IMR-90 (cell line): ENCODE measurements around the gene FNTB. TPM values are rescaled to one million over a fixed set of nuclear protein-coding genes. Genes with fewer than 3 reads are reported as not detected.

Experiments used
- ATAC-seq: fragments of 200-7000 bp; cut with Tn5 transposase; 2 replicates; pipeline ENCODE4 v1.9.1; 2020; ENCODE audit warnings: low read depth, mild to moderate bottlenecking, moderate library complexity
- BruUV-seq: library from RNA; stranded (reverse); fragments of 400-500 nt; replicated peaks from 2 replicates; lab custom pipeline; 2021; lab: Mats Ljungman, UMichigan
- CTCF ChIA-PET: fragments of 300-600 bp; formaldehyde crosslinking; extraction: SDS; loops from one replicate; lab custom pipeline; 2021; ENCODE audit warnings: antibody characterized with exemption; lab: Yijun Ruan, JAX
- POLR2A ChIA-PET: fragments of 300-600 bp; sonication (Branson Sonifier 250); formaldehyde crosslinking; loops from one replicate; lab custom pipeline; 2022; ENCODE audit warnings: antibody characterized with exemption; ENCODE audit not compliant: unreplicated experiment; lab: Charles Lee
- DNase-seq: peaks from one replicate; pipeline ENCODE4 v3.0.0; 2013
- H2AFZ ChIP-seq: replicated peaks from 2 replicates; pipeline ENCODE3; 2013; ENCODE audit warnings: low read length, mild to moderate bottlenecking; ENCODE audit not compliant: poor library complexity
- H2AK5ac ChIP-seq: 2 replicates; pipeline ENCODE4 v1.6.1; 2013; ENCODE audit warnings: low read depth, low read length, inconsistent platforms
- H2AK9ac ChIP-seq: replicated peaks from 2 replicates; pipeline ENCODE3; 2013; ENCODE audit warnings: mild to moderate bottlenecking, low read depth, low read length, moderate library complexity; ENCODE audit not compliant: poor library complexity
- H2BK120ac ChIP-seq: 2 replicates; pipeline ENCODE4 v1.6.1; 2013; ENCODE audit warnings: low read depth, low read length, inconsistent platforms
- H2BK15ac ChIP-seq: 3 replicates; pipeline ENCODE4 v1.6.1; 2013; ENCODE audit warnings: low read depth, low read length, inconsistent platforms
- H2BK20ac ChIP-seq: 2 replicates; pipeline ENCODE4 v1.6.1; 2013; ENCODE audit warnings: low read depth, mild to moderate bottlenecking, inconsistent platforms, low read length, moderate library complexity
- H2BK5ac ChIP-seq: 2 replicates; pipeline ENCODE4 v1.6.1; 2013; ENCODE audit warnings: mild to moderate bottlenecking, low read depth, low read length, inconsistent platforms; ENCODE audit not compliant: poor library complexity, severe bottlenecking
- H3K14ac ChIP-seq: replicated peaks from 2 replicates; pipeline ENCODE4 v1.6.1; 2013; ENCODE audit warnings: low read depth, low read length, inconsistent platforms
- H3K18ac ChIP-seq: 2 replicates; pipeline ENCODE4 v1.6.1; 2013; ENCODE audit warnings: low read depth, low read length, control low read depth
- H3K23ac ChIP-seq: 2 replicates; pipeline ENCODE4 v1.6.1; 2013; ENCODE audit warnings: low read depth, low read length, inconsistent platforms
- H3K27ac ChIP-seq: 2 replicates; pipeline ENCODE4 v1.5.1; 2013; ENCODE audit warnings: mild to moderate bottlenecking, control low read depth, low read length; ENCODE audit not compliant: insufficient read depth
- H3K27me3 ChIP-seq: 2 replicates; pipeline ENCODE4 v1.6.1; 2013; ENCODE audit warnings: low read length; ENCODE audit not compliant: control insufficient read depth, insufficient read depth
- H3K36me3 ChIP-seq: 2 replicates; pipeline ENCODE4 v1.6.1; 2013; ENCODE audit warnings: low read length, mixed read lengths; ENCODE audit not compliant: control insufficient read depth, insufficient read depth
- H3K4ac ChIP-seq: 2 replicates; pipeline ENCODE4 v1.6.1; 2013; ENCODE audit warnings: low read depth, low read length, inconsistent platforms
- H3K4me1 ChIP-seq: 2 replicates; pipeline ENCODE4 v1.6.1; 2013; ENCODE audit warnings: low read length, mixed read lengths; ENCODE audit not compliant: control insufficient read depth, insufficient read depth
- H3K4me2 ChIP-seq: 2 replicates; pipeline ENCODE4 v1.6.1; 2013; ENCODE audit warnings: low read depth, mild to moderate bottlenecking, control low read depth, low read length, moderate library complexity
- H3K4me3 ChIP-seq: 2 replicates; pipeline ENCODE4 v1.5.1; 2013; ENCODE audit warnings: low read depth, mild to moderate bottlenecking, control low read depth, low read length, moderate library complexity; ENCODE audit not compliant: insufficient read depth
- H3K56ac ChIP-seq: 2 replicates; pipeline ENCODE4 v1.6.1; 2013; ENCODE audit warnings: low read length, inconsistent platforms; ENCODE audit not compliant: insufficient read depth; ENCODE audit errors: extremely low read depth
- H3K79me1 ChIP-seq, 2 experiments: 2 replicates each; pipeline ENCODE4 v1.6.1; 2013; ENCODE audit warnings: low read length in 2 of 2, inconsistent platforms in 1 of 2, low read depth in 1 of 2
- H3K9ac ChIP-seq: 2 replicates; pipeline ENCODE4 v1.6.1; 2013; ENCODE audit warnings: low read depth, low read length, control low read depth
- H3K9me1 ChIP-seq: 2 replicates; pipeline ENCODE4 v1.6.1; 2013; ENCODE audit warnings: low read length, inconsistent platforms; ENCODE audit not compliant: insufficient read depth
- H3K9me3 ChIP-seq: 2 replicates; pipeline ENCODE4 v1.6.1; 2013; ENCODE audit warnings: low read length; ENCODE audit not compliant: control insufficient read depth, insufficient read depth
- H4K20me1 ChIP-seq: 2 replicates; pipeline ENCODE4 v1.6.1; 2013; ENCODE audit warnings: low read length, inconsistent platforms; ENCODE audit not compliant: insufficient read depth
- H4K5ac ChIP-seq: 2 replicates; pipeline ENCODE4 v1.6.1; 2013; ENCODE audit warnings: mild to moderate bottlenecking, low read depth, low read length, control low read depth
- H4K8ac ChIP-seq, 2 experiments: 2 replicates each; pipeline ENCODE4 v1.6.1; 2013; ENCODE audit warnings: low read depth in 2 of 2, low read length in 2 of 2, control low read depth in 1 of 2, inconsistent platforms in 1 of 2
- H4K91ac ChIP-seq: 2 replicates; pipeline ENCODE4 v1.6.1; 2013; ENCODE audit warnings: low read depth, low read length, inconsistent platforms; ENCODE audit not compliant: insufficient read depth
- BHLHE40 ChIP-seq: fragments of 150-350 bp; IDR thresholded peaks from 2 replicates; pipeline ENCODE4 v1.6.1; 2016; ENCODE audit warnings: mild to moderate bottlenecking, low read depth, low read length
- CEBPB ChIP-seq: IDR thresholded peaks from 2 replicates; pipeline ENCODE4 v1.6.1; 2012; ENCODE audit warnings: low read depth, low read length, improper control_type of control experiment
- CHD1 ChIP-seq: IDR thresholded peaks from 2 replicates; pipeline ENCODE4 v1.6.1; 2012; ENCODE audit warnings: low read depth, low read length, improper control_type of control experiment
- FOS ChIP-seq: fragments of 150-350 bp; IDR thresholded peaks from 2 replicates; pipeline ENCODE4 v1.6.1; 2016; ENCODE audit warnings: low read depth, low read length
- MAFK ChIP-seq: IDR thresholded peaks from 2 replicates; pipeline ENCODE4 v1.6.1; 2012; ENCODE audit warnings: low read depth, low read length, improper control_type of control experiment
- NFE2L2 ChIP-seq: fragments of 150-350 bp; IDR thresholded peaks from 2 replicates; pipeline ENCODE4 v1.6.1; 2016; ENCODE audit warnings: low read depth, mild to moderate bottlenecking, low read length
- POLR2A ChIP-seq: IDR thresholded peaks from 2 replicates; pipeline ENCODE4 v1.6.1; 2012; ENCODE audit warnings: mild to moderate bottlenecking, low read depth, low read length
- RFX5 ChIP-seq: IDR thresholded peaks from 2 replicates; pipeline ENCODE4 v1.8.0; 2012; ENCODE audit warnings: low read depth, mild to moderate bottlenecking, low read length, moderate library complexity
- WGBS, 2 experiments: methylation state at CpG; one replicate each; pipeline versions ENCODE4 v1.1.5 to v1.1.7; 2013; ENCODE audit warnings: missing lambda C conversion rate in 2 of 2; ENCODE audit not compliant: insufficient read length in 1 of 2; ENCODE audit errors: extremely low coverage in 2 of 2; 5-methylcytosine and 5-hydroxymethylcytosine counted together
- dilution Hi-C: fragments of 300-500 bp; cut with HindIII; formaldehyde crosslinking; loops from one replicate; pipeline ENCODE4 v1.14.3; 2018; ENCODE audit warnings: low sequenced_read_pairs; ENCODE audit not compliant: unreplicated experiment
- in situ Hi-C: fragments of 300-500 bp; cut with MboI; formaldehyde crosslinking; loops from 3 replicates; pipeline ENCODE4 v1.14.3; 2019; ENCODE audit warnings: low sequenced_read_pairs, inconsistent platforms, mixed read lengths
- intact Hi-C: fragments of 100-400 bp; cut with micrococcal nuclease; formaldehyde crosslinking; loops from 2 replicates; pipeline ENCODE4 v1.10.0; 2022
- polyA plus RNA-seq, 3 experiments: library from polyadenylated mRNA; depleted of rRNA; stranded (reverse); fragments of >200 nt; gene quantifications; 2 replicates each; pipeline ENCODE4 v1.2.3, GENCODE V29; 2012; ENCODE audit warnings: low replicate concordance in 1 of 3
- total RNA-seq: library from RNA; depleted of rRNA; stranded (reverse); fragments of >200 nt; gene quantifications from 2 replicates; pipeline ENCODE4 v1.2.3, GENCODE V29; 2012
- TF ChIP-seq, protein P1 (sequence below): conservative IDR thresholded peaks from 2 replicates; pipeline ENCODE4 v1.5.1; 2012; ENCODE audit warnings: mild to moderate bottlenecking, low read depth, low read length, improper control_type of control experiment
- TF ChIP-seq, protein P2 (sequence below): fragments of 150-350 bp; IDR thresholded peaks from 2 replicates; pipeline ENCODE4 v1.6.1; 2017; ENCODE audit warnings: mild to moderate bottlenecking, antibody characterized with exemption, low read length, low read depth

FNTB gene
- total and polyA plus RNA-seq, 2 of the 4 experiments (the other 2 are of a cell fraction), result 9.9 to 18.5 TPM

DNA sequence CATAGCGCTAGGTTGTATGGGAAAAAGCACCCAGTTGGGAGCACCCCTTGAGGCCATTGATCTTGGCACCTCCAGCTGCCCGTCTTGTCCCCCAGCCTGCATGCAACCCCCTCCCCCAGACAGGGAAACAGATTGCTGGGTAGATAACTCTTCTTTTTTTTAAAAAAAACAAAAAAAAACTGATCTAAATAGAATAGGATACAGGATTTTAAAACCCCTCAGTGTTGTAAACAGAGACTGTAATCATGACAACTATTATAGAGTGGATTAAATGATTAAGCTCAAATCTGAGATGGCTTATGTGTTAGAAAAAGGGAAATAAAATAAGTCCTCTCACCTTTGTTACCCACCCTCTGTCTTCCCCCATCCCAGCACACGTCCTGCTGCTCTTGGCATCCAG lies 66.8 kb downstream of the FNTB start:
- POLR2A ChIA-PET, result no interaction called here
- no peak for ATAC-seq

More for the DNA sequence above, 66.8 kb downstream of the FNTB start:
- Histone ChIP-seq H3K9ac (no peak overlapping the region), H3K4me2 (no peak overlapping the region), H3K27me3 (no peaks in the 10 kb centered on the region), H2AFZ (no peak overlapping the region), H2AK5ac (no peak overlapping the region), H3K4me1 (no peaks in the 10 kb centered on the region), H3K4me3 (no peak overlapping the region), H2BK120ac (no peak overlapping the region), H3K23ac (no peak overlapping the region), H3K4ac (no peak overlapping the region), H3K79me1 (no peaks in the 10 kb centered on the region), H2BK15ac (no peak overlapping the region), H3K18ac (no peak overlapping the region), H2BK5ac (no peak overlapping the region), H2AK9ac (no peak overlapping the region), H3K27ac (no peak overlapping the region), H4K91ac (no peak overlapping the region), H3K36me3 (peaks cover 21% of the 10 kb centered on the region), H3K9me3 (no peaks in the 10 kb centered on the region), H4K5ac (no peak overlapping the region), H4K20me1 (no peaks in the 10 kb centered on the region; the same call in 1 of the 2 replicates), H3K56ac (no peak overlapping the region), H2BK20ac (no peak overlapping the region), H4K8ac (no peak overlapping the region), H3K9me1 (peaks cover 2% of the 10 kb centered on the region; the same call in 1 of the 2 replicates), H3K14ac (no peak overlapping the region)
- dilution Hi-C loops (no loop called here), in situ Hi-C loops (no loop called here), intact Hi-C loops (no loop called here)
- no TSS peak for BruUV-seq
- TF ChIP-seq, protein P1, sequence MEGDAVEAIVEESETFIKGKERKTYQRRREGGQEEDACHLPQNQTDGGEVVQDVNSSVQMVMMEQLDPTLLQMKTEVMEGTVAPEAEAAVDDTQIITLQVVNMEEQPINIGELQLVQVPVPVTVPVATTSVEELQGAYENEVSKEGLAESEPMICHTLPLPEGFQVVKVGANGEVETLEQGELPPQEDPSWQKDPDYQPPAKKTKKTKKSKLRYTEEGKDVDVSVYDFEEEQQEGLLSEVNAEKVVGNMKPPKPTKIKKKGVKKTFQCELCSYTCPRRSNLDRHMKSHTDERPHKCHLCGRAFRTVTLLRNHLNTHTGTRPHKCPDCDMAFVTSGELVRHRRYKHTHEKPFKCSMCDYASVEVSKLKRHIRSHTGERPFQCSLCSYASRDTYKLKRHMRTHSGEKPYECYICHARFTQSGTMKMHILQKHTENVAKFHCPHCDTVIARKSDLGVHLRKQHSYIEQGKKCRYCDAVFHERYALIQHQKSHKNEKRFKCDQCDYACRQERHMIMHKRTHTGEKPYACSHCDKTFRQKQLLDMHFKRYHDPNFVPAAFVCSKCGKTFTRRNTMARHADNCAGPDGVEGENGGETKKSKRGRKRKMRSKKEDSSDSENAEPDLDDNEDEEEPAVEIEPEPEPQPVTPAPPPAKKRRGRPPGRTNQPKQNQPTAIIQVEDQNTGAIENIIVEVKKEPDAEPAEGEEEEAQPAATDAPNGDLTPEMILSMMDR, result no peak
- TF ChIP-seq BHLHE40, result no peak
- TF ChIP-seq, protein P2, sequence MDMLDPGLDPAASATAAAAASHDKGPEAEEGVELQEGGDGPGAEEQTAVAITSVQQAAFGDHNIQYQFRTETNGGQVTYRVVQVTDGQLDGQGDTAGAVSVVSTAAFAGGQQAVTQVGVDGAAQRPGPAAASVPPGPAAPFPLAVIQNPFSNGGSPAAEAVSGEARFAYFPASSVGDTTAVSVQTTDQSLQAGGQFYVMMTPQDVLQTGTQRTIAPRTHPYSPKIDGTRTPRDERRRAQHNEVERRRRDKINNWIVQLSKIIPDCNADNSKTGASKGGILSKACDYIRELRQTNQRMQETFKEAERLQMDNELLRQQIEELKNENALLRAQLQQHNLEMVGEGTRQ, result no peak
- no peak for TF ChIP-seq MAFK
- no peak for TF ChIP-seq RFX5
- TF ChIP-seq CHD1, result no peak
- TF ChIP-seq FOS, result no peak
- TF ChIP-seq POLR2A, result no peak
- no peak for TF ChIP-seq CEBPB
- no peak for TF ChIP-seq NFE2L2
- no CpG with 5 or more reads among the region's 3 CpGs for WGBS, 2 experiments
- no peak for DNase-seq
- CTCF ChIA-PET, result no interaction called here
